Measurements from ENCODE around the gene LHPP.

The LHPP gene

GRCh38 chr10:124559372-124560132 is 97.9 kb downstream of the LHPP start:
- no peak for DNase-seq

- DNase-seq, result no peak
Observed at GRCh38 chr10:124560377-124561105, 98.9 kb downstream of the LHPP start.

- no peak for DNase-seq
Observed at GRCh38 chr10:124561206-124561605, 99.6 kb downstream of the LHPP start.

GRCh38 chr10:124562425-124563060 is 100.9 kb downstream of the LHPP start:
- DNase-seq, result no peak

- DNase-seq, result no peak
Observed at GRCh38 chr10:124563320-124564040, 101.9 kb downstream of the LHPP start.

GRCh38 chr10:124564881-124565280 is 103.3 kb downstream of the LHPP start:
- DNase-seq, result no peak

- no peak for DNase-seq
Observed at GRCh38 chr10:124565565-124566221, 104.1 kb downstream of the LHPP start.

- DNase-seq, result no peak
Observed at GRCh38 chr10:124566222-124566888, 104.7 kb downstream of the LHPP start.

GRCh38 chr10:124566981-124567835 is 105.6 kb downstream of the LHPP start:
- DNase-seq, result no peak

- DNase-seq, result no peak
Observed at GRCh38 chr10:124568339-124568738, 106.7 kb downstream of the LHPP start.

- no peak for DNase-seq
Observed at GRCh38 chr10:124568848-124569622, 107.4 kb downstream of the LHPP start.

GRCh38 chr10:124569623-124570470 is 108.2 kb downstream of the LHPP start:
- DNase-seq, result no peak

- no peak for DNase-seq
Observed at GRCh38 chr10:124570646-124571045, 109.0 kb downstream of the LHPP start.

- DNase-seq, result no peak
Observed at GRCh38 chr10:124572751-124573150, 111.1 kb downstream of the LHPP start.

GRCh38 chr10:124573726-124574455 is 112.3 kb downstream of the LHPP start:
- no peak for DNase-seq

GRCh38 chr10:124574456-124575070 is 112.9 kb downstream of the LHPP start:
- no peak for DNase-seq

- no peak for DNase-seq
Observed at GRCh38 chr10:124575107-124576035, 113.7 kb downstream of the LHPP start.

All from T1000 (cell line).